OCI-LY1 (cell line): Measurements from ENCODE around the gene RPS6KL1.

ENCODE experiments used
- H2AFZ ChIP-seq: fragments of 200-600 bp; sonication (generic), shearing (Covaris generic); 2 replicates; pipeline ENCODE4 v1.6.0; 2014; ENCODE audit warnings: antibody characterized with exemption, mild to moderate bottlenecking, low read length
- H3F3A ChIP-seq: fragments of 200-600 bp; sonication (generic), shearing (Covaris generic); 2 replicates; pipeline ENCODE4 v1.6.0; 2014; ENCODE audit warnings: mild to moderate bottlenecking, antibody characterized with exemption, low read length, moderate library complexity; ENCODE audit not compliant: insufficient read depth
- H3K27ac ChIP-seq: fragments of 200-600 bp; sonication (generic); 2 replicates; pipeline ENCODE4 v1.5.1; 2014; ENCODE audit warnings: low read length, mixed run types, mild to moderate bottlenecking, low read depth; ENCODE audit not compliant: poor library complexity, severe bottlenecking
- H3K27me3 ChIP-seq: fragments of 200-600 bp; sonication (generic); 2 replicates; pipeline ENCODE4 v1.6.0; 2014; ENCODE audit warnings: antibody characterized with exemption, mild to moderate bottlenecking, low read length, moderate library complexity; ENCODE audit not compliant: insufficient read depth
- H3K36me3 ChIP-seq: fragments of 200-600 bp; sonication (generic); 2 replicates; pipeline ENCODE4 v1.6.1; 2014; ENCODE audit warnings: mild to moderate bottlenecking, antibody characterized with exemption, low read length, moderate library complexity, mixed read lengths; ENCODE audit not compliant: insufficient read depth
- H3K4me1 ChIP-seq: fragments of 200-600 bp; sonication (generic); 2 replicates; pipeline ENCODE4 v1.5.1; 2014; ENCODE audit warnings: mild to moderate bottlenecking, low read length, moderate library complexity; ENCODE audit not compliant: insufficient read depth, severe bottlenecking
- H3K4me2 ChIP-seq: fragments of 200-600 bp; sonication (generic), shearing (Covaris generic); 2 replicates; pipeline ENCODE4 v1.6.1; 2014; ENCODE audit warnings: low read length
- H3K4me3 ChIP-seq: fragments of 200-600 bp; sonication (generic); 2 replicates; pipeline ENCODE4 v1.5.1; 2014; ENCODE audit warnings: low read length, low read depth, mild to moderate bottlenecking, mixed read lengths; ENCODE audit not compliant: poor library complexity, severe bottlenecking
- H3K79me2 ChIP-seq: fragments of 200-600 bp; shearing (Covaris generic); 2 replicates; pipeline ENCODE4 v1.6.1; 2016; ENCODE audit warnings: mixed run types, low read length, mixed read lengths; ENCODE audit not compliant: insufficient read depth
- H3K9ac ChIP-seq: fragments of 200-600 bp; sonication (generic), shearing (Covaris generic); 2 replicates; pipeline ENCODE4 v1.6.1; 2014; ENCODE audit warnings: mild to moderate bottlenecking, low read length, mixed read lengths
- H3K9me2 ChIP-seq: fragments of 200-600 bp; sonication (generic), shearing (Covaris generic); 2 replicates; pipeline ENCODE4 v1.6.1; 2014; ENCODE audit warnings: low read depth, mild to moderate bottlenecking, low read length, mixed read lengths
- H3K9me3 ChIP-seq: fragments of 200-600 bp; shearing (Covaris generic); 2 replicates; pipeline ENCODE4 v1.6.1; 2014; ENCODE audit warnings: low read length, mixed read lengths
- H4K20me1 ChIP-seq: fragments of 200-600 bp; sonication (generic), shearing (Covaris generic); 2 replicates; pipeline ENCODE4 v1.6.0; 2016; ENCODE audit warnings: mild to moderate bottlenecking, low read length; ENCODE audit not compliant: insufficient read depth
- CTCF ChIP-seq: fragments of 200-600 bp; sonication (generic), shearing (Covaris generic); IDR thresholded peaks from 2 replicates; pipeline ENCODE4 v1.5.1; 2017; ENCODE audit warnings: mild to moderate bottlenecking, antibody characterized with exemption, low read length, moderate library complexity, mixed read lengths
- EZH2 ChIP-seq: fragments of 200-600 bp; sonication (generic), shearing (Covaris generic); IDR thresholded peaks from 2 replicates; pipeline ENCODE4 v1.8.0; 2017; ENCODE audit warnings: borderline replicate concordance, mixed run types, mild to moderate bottlenecking, antibody characterized with exemption, low read length, moderate library complexity, mixed read lengths

The RPS6KL1 gene

GRCh38 chr14:74865156-74865555 lies 57.9 kb downstream of the RPS6KL1 start:
- no peaks in the 10 kb centered on the region for H3K36me3 ChIP-seq
- H3K4me3 ChIP-seq = no peak overlapping the region
- H3K4me2 ChIP-seq = no peak overlapping the region
- H3K9me3 ChIP-seq = no peaks in the 10 kb centered on the region
- no peaks in the 10 kb centered on the region for H3K4me1 ChIP-seq
- no peaks in the 10 kb centered on the region for H4K20me1 ChIP-seq
- no peak overlapping the region for H2AFZ ChIP-seq
- no peak overlapping the region for H3K27ac ChIP-seq
- TF ChIP-seq CTCF (no peak), EZH2 (no peak)
- no peaks in the 10 kb centered on the region; the same call in 1 of the 2 replicates for H3K27me3 ChIP-seq
- H3K79me2 ChIP-seq = no peaks in the 10 kb centered on the region
- H3F3A ChIP-seq = no peaks in the 10 kb centered on the region
- H3K9me2 ChIP-seq = no peaks in the 10 kb centered on the region
- no peak overlapping the region for H3K9ac ChIP-seq

DNA sequence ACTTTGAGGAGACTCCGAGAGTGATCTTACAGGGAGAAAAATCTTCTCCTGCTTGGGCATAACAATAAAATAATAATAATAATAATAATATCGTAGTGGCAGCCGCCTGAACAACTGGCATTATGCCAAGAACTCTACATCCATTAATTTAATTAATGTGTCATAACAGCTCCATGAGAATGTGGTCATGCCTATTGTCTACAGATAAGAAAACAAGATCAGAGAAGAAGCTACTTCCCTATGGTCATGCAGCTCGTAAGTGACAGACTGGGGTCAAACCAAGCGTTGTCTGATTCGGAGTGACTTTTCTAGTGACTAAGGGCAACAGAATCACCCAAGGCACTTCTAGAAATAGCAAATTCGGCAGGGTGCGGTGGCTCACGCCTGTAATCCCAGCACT lies 58.9 kb downstream of the RPS6KL1 start:
- Histone ChIP-seq H3K9me2 (no peaks in the 10 kb centered on the region), H4K20me1 (no peaks in the 10 kb centered on the region), H3K4me2 (no peak overlapping the region), H3K27me3 (no peaks in the 10 kb centered on the region; the same call in 1 of the 2 replicates), H3K4me1 (no peaks in the 10 kb centered on the region), H3K36me3 (no peaks in the 10 kb centered on the region), H2AFZ (no peak overlapping the region), H3K4me3 (no peak overlapping the region), H3K79me2 (no peaks in the 10 kb centered on the region), H3F3A (no peaks in the 10 kb centered on the region), H3K27ac (no peak overlapping the region), H3K9me3 (no peaks in the 10 kb centered on the region), H3K9ac (no peak overlapping the region)
- TF ChIP-seq CTCF (no peak), EZH2 (no peak)

GRCh38 chr14:74863274-74863673 lies 59.8 kb downstream of the RPS6KL1 start:
- no peak overlapping the region for H2AFZ ChIP-seq
- no peaks in the 10 kb centered on the region for H3K9me3 ChIP-seq
- no peaks in the 10 kb centered on the region for H3F3A ChIP-seq

More at GRCh38 chr14:74863274-74863673, 59.8 kb downstream of the RPS6KL1 start:
- no peaks in the 10 kb centered on the region for H3K4me1 ChIP-seq
- no peak for TF ChIP-seq EZH2
- no peak for TF ChIP-seq CTCF
- no peak overlapping the region for H3K4me3 ChIP-seq
- no peaks in the 10 kb centered on the region for H3K79me2 ChIP-seq
- no peaks in the 10 kb centered on the region for H3K9me2 ChIP-seq
- H3K27ac ChIP-seq = no peak overlapping the region
- no peak overlapping the region for H3K9ac ChIP-seq
- no peaks in the 10 kb centered on the region for H3K36me3 ChIP-seq
- H3K27me3 ChIP-seq = no peaks in the 10 kb centered on the region; the same call in 1 of the 2 replicates
- H4K20me1 ChIP-seq = no peaks in the 10 kb centered on the region
- H3K4me2 ChIP-seq = no peak overlapping the region
